ENCODE results near the gene RNF181.

- TF ChIP-seq POLR2A (IDR thresholded peaks at IDR 0.05; ENCODE audit: low read length), result no peak
- no peak for TF ChIP-seq CTCF (IDR thresholded peaks at IDR 0.05)
- TF ChIP-seq FOSB (CRISPR knock-in tag; IDR thresholded peaks at IDR 0.05), result no peak
- TF ChIP-seq ELK1 (IDR thresholded peaks at IDR 0.05; ENCODE audit: low read depth, low read length), result no peak
These were observed 6.4 kb upstream of the RNF181 start for GRCh38 chr2:85589181-85589580.
